GM21576 (cell line): ENCODE data around the gene ACSL3.
"Not testable (repeated sequence)": the region's sequence is repeated elsewhere in the genome, so short reads cannot be mapped to it uniquely, and the experiment has no call there.

Source experiments
- ATAC-seq: cut with Tn5 transposase; IDR thresholded peaks from one replicate; pipeline ENCODE4 v1.9.1; 2021; ENCODE audit warnings: mild to moderate bottlenecking, moderate library complexity; ENCODE audit not compliant: unreplicated experiment

ACSL3 gene

GRCh38 chr2:222860740-222861410 is at the start of gene ACSL3:
ACSL3 (plus strand) TSS chr2:222861036; CDS start chr2:222908773, 47,737 bp downstream.
- ATAC-seq, result peak; percentile 97

- ATAC-seq, result no peak
Observed at GRCh38 chr2:222811828-222812227, 49.0 kb upstream of the ACSL3 start.

GRCh38 chr2:222813177-222813843 is 47.5 kb upstream of the ACSL3 start:
- ATAC-seq, result peak; percentile 94

GRCh38 chr2:222819722-222820333 is 41.0 kb upstream of the ACSL3 start:
- ATAC-seq, result no peak

GRCh38 chr2:222823183-222823930 is 37.5 kb upstream of the ACSL3 start:
- ATAC-seq, result no peak

- ATAC-seq, result no peak
Observed at GRCh38 chr2:222825031-222825430, 35.8 kb upstream of the ACSL3 start.

GRCh38 chr2:222827417-222827816 is 33.4 kb upstream of the ACSL3 start:
- no peak for ATAC-seq

GRCh38 chr2:222828572-222828971 is 32.3 kb upstream of the ACSL3 start:
- ATAC-seq, result no peak

- no peak for ATAC-seq
Observed at GRCh38 chr2:222830164-222830563, 30.7 kb upstream of the ACSL3 start.

- no peak for ATAC-seq
Observed at GRCh38 chr2:222833410-222833809, 27.4 kb upstream of the ACSL3 start.

- no peak for ATAC-seq
Observed at GRCh38 chr2:222835143-222835822, 25.6 kb upstream of the ACSL3 start.

GRCh38 chr2:222835823-222836151 is 25.0 kb upstream of the ACSL3 start:
- no peak for ATAC-seq

- no peak for ATAC-seq
Observed at GRCh38 chr2:222837643-222838056, 23.2 kb upstream of the ACSL3 start.

GRCh38 chr2:222840060-222840802 is 20.6 kb upstream of the ACSL3 start:
- ATAC-seq, result no peak

- no peak for ATAC-seq
Observed at GRCh38 chr2:222842491-222843174, 18.2 kb upstream of the ACSL3 start.

- ATAC-seq, result no peak
Observed at GRCh38 chr2:222844323-222844722, 16.5 kb upstream of the ACSL3 start.

GRCh38 chr2:222845314-222845713 is 15.5 kb upstream of the ACSL3 start:
- ATAC-seq, result not testable (repeated sequence)

GRCh38 chr2:222846003-222846402 is 14.8 kb upstream of the ACSL3 start:
- no peak for ATAC-seq

GRCh38 chr2:222848031-222848430 is 12.8 kb upstream of the ACSL3 start:
- ATAC-seq, result not testable (repeated sequence)

- no peak for ATAC-seq
Observed at GRCh38 chr2:222848862-222849261, 12.0 kb upstream of the ACSL3 start.
